ENCODE data around the gene SLCO2A1. TPM values are rescaled to one million over a fixed set of nuclear protein-coding genes. Genes with fewer than 3 reads are reported as not detected.

SLCO2A1 gene
- total RNA-seq, 1 experiment from 2014 or later, result 0.11 TPM

DNA sequence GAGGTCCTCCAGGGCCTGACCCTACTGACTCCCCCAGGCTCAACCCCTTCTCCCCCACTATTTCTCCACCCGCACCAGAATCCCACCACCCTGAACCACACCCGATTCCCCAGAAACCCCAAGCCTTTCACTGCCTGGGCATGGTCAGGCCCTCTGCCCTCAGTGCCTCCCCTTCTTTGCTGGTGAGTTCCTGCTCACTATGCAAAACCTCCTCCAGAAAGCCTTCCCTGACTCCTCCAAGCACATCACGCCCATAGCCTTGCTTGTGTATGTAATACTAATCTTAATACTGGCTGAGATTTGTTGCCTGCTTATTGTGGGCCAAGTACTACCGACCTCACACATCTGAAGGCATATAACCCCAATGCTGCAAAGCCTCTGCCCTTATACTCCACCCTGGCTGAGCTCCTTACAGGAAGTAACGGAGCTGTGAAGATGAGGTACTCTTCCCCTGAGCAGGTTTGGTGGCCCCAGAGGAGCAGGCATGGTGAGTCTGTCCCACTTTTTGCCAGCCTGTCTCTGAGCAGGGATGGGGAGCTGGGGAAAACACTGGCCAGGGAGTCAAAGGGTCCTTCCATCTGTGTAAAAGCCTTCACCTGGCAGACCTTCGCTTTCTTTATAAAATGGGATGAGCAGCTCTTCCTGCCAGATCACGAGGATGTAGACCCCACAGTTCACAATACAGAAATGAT is 143.5 kb downstream of the SLCO2A1 start:
- no peak for DNase-seq (ENCODE audit: low read depth)

GRCh38 chr3:133884887-133885711 is 144.6 kb downstream of the SLCO2A1 start:
- DNase-seq (ENCODE audit: low read depth), result no peak

- DNase-seq (ENCODE audit: low read depth), result no peak
Measured at GRCh38 chr3:133884054-133884886, 145.5 kb downstream of the SLCO2A1 start.

DNA sequence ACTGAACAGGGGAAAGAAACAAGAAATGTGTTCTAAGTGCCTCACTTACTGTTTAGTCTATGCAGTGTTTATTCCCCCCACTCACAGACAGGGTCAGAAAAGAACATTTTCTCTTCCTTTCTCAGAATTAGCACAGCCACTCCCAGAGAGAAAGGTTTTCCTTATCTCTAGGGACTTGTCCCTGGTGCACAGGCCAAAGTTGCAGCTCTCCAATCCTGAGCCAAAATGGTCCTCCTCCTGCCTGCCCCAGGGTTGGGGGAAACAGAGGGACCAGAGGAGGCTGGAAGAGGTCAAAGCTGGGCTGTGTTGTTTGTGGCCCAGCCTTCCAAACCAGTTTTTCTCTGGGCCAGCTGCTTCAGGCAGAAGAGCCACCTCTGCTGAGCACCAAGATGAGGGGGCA is 146.1 kb downstream of the SLCO2A1 start:
- no peak for DNase-seq (ENCODE audit: low read depth)

DNA sequence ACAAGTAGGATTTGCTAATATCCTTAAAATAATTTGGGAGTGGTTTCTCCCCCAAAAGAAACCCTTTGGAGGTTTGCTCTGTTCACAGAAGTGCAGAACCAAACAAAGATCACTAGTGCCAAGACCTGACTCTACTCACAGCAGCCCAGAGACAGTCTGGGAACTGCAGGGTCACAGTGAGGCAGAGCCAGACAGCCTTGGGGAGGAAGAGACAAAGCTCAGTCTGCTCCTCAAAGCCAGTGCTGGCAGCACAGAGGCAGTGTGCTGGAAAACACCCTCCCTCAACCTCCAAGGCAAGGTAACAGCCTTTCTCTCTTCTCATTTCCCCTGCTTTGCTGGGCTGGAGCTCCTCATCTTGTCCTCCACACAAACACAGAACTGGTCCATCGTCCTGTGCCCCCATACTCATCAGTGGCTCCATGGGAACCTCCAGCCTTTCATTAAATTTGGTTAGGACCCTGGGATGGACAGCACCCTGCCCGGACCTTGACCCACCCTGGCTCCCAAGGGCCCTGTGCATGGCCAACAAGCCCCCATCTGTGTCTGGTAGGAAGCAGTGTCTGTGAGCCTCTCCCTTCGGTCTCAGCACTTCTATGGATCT is 146.6 kb downstream of the SLCO2A1 start:
- no peak for DNase-seq (ENCODE audit: low read depth)

- DNase-seq (ENCODE audit: low read depth), result no peak
Measured at GRCh38 chr3:133881939-133882825, 147.5 kb downstream of the SLCO2A1 start.

- DNase-seq (ENCODE audit: low read depth), result no peak
Measured at GRCh38 chr3:133881492-133881891, 148.2 kb downstream of the SLCO2A1 start.

DNA sequence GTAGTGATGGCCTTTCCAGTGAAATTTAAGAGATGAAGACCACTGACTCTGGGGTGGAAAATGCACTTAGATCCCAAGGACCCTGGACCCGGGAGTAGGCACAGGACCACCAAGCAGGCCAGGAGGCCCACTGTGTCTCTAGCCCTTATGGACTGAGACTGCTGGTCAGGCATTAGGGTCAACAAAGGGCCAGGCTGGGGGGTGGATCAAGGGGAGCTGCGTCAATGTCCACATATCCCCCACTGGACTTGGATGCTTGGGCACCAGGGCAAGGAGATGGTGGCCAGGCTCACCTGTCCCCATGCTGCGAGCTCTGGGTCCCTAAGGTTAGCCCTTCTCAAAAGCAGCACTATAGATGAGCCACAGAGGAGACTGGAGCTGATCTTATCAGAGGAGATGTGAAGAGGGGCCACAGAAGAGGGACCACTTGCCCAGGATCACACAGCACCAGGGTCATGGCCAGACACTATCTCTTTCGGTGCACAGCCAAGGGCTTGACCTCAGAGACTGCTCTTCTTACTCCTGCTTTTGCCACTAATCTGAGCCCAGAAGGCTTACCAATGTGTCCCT is 148.8 kb downstream of the SLCO2A1 start:
- no peak for DNase-seq (ENCODE audit: low read depth)

- DNase-seq (ENCODE audit: low read depth), result no peak
Measured at GRCh38 chr3:133880287-133880686, 149.4 kb downstream of the SLCO2A1 start.

GRCh38 chr3:133878518-133878917 is 151.2 kb downstream of the SLCO2A1 start:
- DNase-seq (ENCODE audit: low read depth), result no peak

Other genes starting within 250 kb of the SLCO2A1 start
- 43.0 and 56.6 TPM in 2 replicates for gene SRPRB, start 224.1 kb downstream of the SLCO2A1 start, total RNA-seq (2014; rRNA removed)
- 0.32 and 0.69 TPM in 2 replicates for gene RAB6B, start 134.0 kb downstream of the SLCO2A1 start, total RNA-seq (2014; rRNA removed)
- 54.3 and 57.3 TPM in 2 replicates for gene RYK, start 220.9 kb upstream of the SLCO2A1 start, total RNA-seq (2014; rRNA removed)